WTC11 (cell line): Measurements from ENCODE around the gene CDCA7L. TPM values are rescaled to one million over a fixed set of nuclear protein-coding genes. Genes with fewer than 3 reads are reported as not detected.

Experiments used
- ATAC-seq: fragments of 200-7000 bp; cut with Tn5 transposase; 2 replicates; pipeline ENCODE4 v1.10.0; 2021; ENCODE audit warnings: mild to moderate bottlenecking, moderate library complexity
- CTCF ChIA-PET: fragments of 300-600 bp; sonication (Branson Sonifier 250); formaldehyde crosslinking; loops from one replicate; lab custom pipeline; 2021; ENCODE audit warnings: antibody characterized with exemption; lab: Charles Lee
- POLR2A ChIA-PET: fragments of 350-600 bp; sonication (Branson Sonifier 250); formaldehyde crosslinking; loops from one replicate; lab custom pipeline; 2021; ENCODE audit warnings: antibody characterized with exemption; lab: Charles Lee
- DNase-seq: peaks from one replicate; pipeline ENCODE4 v3.0.0; 2021; ENCODE audit warnings: low spot score
- H3K27ac Mint-ChIP-seq: 2 replicates; pipeline ENCODE4 v1.8.0; 2021; ENCODE audit warnings: mixed read lengths
- H3K27me3 Mint-ChIP-seq: 2 replicates; pipeline ENCODE4 v1.8.0; 2021; ENCODE audit warnings: low read depth, mild to moderate bottlenecking, moderate library complexity, mixed read lengths
- H3K36me3 Mint-ChIP-seq: 2 replicates; pipeline ENCODE4 v1.8.0; 2021; ENCODE audit warnings: mixed read lengths
- H3K4me1 Mint-ChIP-seq: 2 replicates; pipeline ENCODE4 v1.8.0; 2022; ENCODE audit warnings: mixed read lengths
- H3K4me3 Mint-ChIP-seq: 2 replicates; pipeline ENCODE4 v1.8.0; 2021; ENCODE audit warnings: mild to moderate bottlenecking, moderate library complexity, mixed read lengths
- H3K9me3 Mint-ChIP-seq: 2 replicates; pipeline ENCODE4 v1.8.0; 2021; ENCODE audit warnings: mixed read lengths
- ATF1 ChIP-seq: sonication (generic); formaldehyde crosslinking; IDR thresholded peaks from 2 replicates; pipeline ENCODE4 v1.8.1; 2023; ENCODE audit warnings: mild to moderate bottlenecking, moderate library complexity, missing genetic modification reagents
- ATF2 ChIP-seq: sonication (generic); formaldehyde crosslinking; IDR thresholded peaks from 2 replicates; pipeline ENCODE4 v1.8.1; 2022; ENCODE audit warnings: low read depth, missing genetic modification reagents, borderline replicate concordance
- CBFB ChIP-seq: sonication (generic); formaldehyde crosslinking; IDR thresholded peaks from 2 replicates; pipeline ENCODE4 v1.8.1; 2022; ENCODE audit warnings: mild to moderate bottlenecking, low read depth, missing genetic modification reagents
- CDX4 ChIP-seq: fragments of 250-450 bp; sonication (Bioruptor Pico); IDR thresholded peaks from 2 replicates; pipeline ENCODE4 v1.9.0; 2021; ENCODE audit warnings: moderate library complexity, mild to moderate bottlenecking, inconsistent platforms, borderline replicate concordance
- CTCF ChIP-seq: fragments of 200-600 bp; IDR thresholded peaks from 2 replicates; pipeline ENCODE4 v1.8.0; 2022; ENCODE audit warnings: antibody characterized with exemption
- E2F1 ChIP-seq: sonication (generic); formaldehyde crosslinking; IDR thresholded peaks from 2 replicates; pipeline ENCODE4 v1.8.0; 2022; ENCODE audit warnings: mild to moderate bottlenecking, missing genetic modification reagents
- E2F5 ChIP-seq: sonication (generic); formaldehyde crosslinking; IDR thresholded peaks from 2 replicates; pipeline ENCODE4 v1.8.1; 2022; ENCODE audit warnings: mild to moderate bottlenecking, moderate library complexity, missing genetic modification reagents
- EMX1 ChIP-seq: fragments of 250-450 bp; sonication (Bioruptor Pico); IDR thresholded peaks from 2 replicates; pipeline ENCODE4 v1.8.0; 2021; ENCODE audit warnings: mild to moderate bottlenecking
- FOXP4 ChIP-seq: sonication (generic); formaldehyde crosslinking; IDR thresholded peaks from 2 replicates; pipeline ENCODE4 v1.8.0; 2022; ENCODE audit warnings: mild to moderate bottlenecking, missing genetic modification reagents
- GABPB1 ChIP-seq: sonication (generic); formaldehyde crosslinking; IDR thresholded peaks from 2 replicates; pipeline ENCODE4 v1.8.1; 2023; ENCODE audit warnings: mild to moderate bottlenecking, missing genetic modification reagents
- GTF2I ChIP-seq: fragments of 250-450 bp; sonication (Bioruptor Pico); conservative IDR thresholded peaks from 2 replicates; pipeline ENCODE4 v1.4.0; 2021; ENCODE audit warnings: mild to moderate bottlenecking
- HMGXB4 ChIP-seq: sonication (generic); formaldehyde crosslinking; IDR thresholded peaks from 2 replicates; pipeline ENCODE4 v1.8.1; 2023; ENCODE audit warnings: mild to moderate bottlenecking, moderate library complexity, missing genetic modification reagents
- MYBL2 ChIP-seq: sonication (generic); formaldehyde crosslinking; IDR thresholded peaks from 2 replicates; pipeline ENCODE4 v1.8.1; 2023; ENCODE audit warnings: mild to moderate bottlenecking, moderate library complexity, missing genetic modification reagents
- NFATC4 ChIP-seq: fragments of 250-450 bp; sonication (Bioruptor Pico); IDR thresholded peaks from 2 replicates; pipeline ENCODE4 v1.9.0; 2021; ENCODE audit warnings: mild to moderate bottlenecking
- NR1H2 ChIP-seq: sonication (generic); formaldehyde crosslinking; IDR thresholded peaks from 2 replicates; pipeline ENCODE4 v1.9.0; 2021; ENCODE audit warnings: mild to moderate bottlenecking, moderate library complexity, missing genetic modification reagents
- OVOL2 ChIP-seq: fragments of 250-450 bp; sonication (Bioruptor Pico); IDR thresholded peaks from 2 replicates; pipeline ENCODE4 v1.9.0; 2021; ENCODE audit warnings: mild to moderate bottlenecking, borderline replicate concordance
- RORB ChIP-seq: fragments of 250-450 bp; sonication (Bioruptor Pico); IDR thresholded peaks from 2 replicates; pipeline ENCODE4 v1.9.0; 2021; ENCODE audit warnings: mild to moderate bottlenecking
- SMAD3 ChIP-seq: sonication (generic); formaldehyde crosslinking; IDR thresholded peaks from 2 replicates; pipeline ENCODE4 v1.8.0; 2022; ENCODE audit warnings: missing genetic modification reagents, mild to moderate bottlenecking, borderline replicate concordance
- SOX15 ChIP-seq: fragments of 250-450 bp; sonication (Bioruptor Pico); IDR thresholded peaks from 2 replicates; pipeline ENCODE4 v1.9.0; 2021; ENCODE audit warnings: mild to moderate bottlenecking
- TEAD4 ChIP-seq: sonication (generic); formaldehyde crosslinking; IDR thresholded peaks from 2 replicates; pipeline ENCODE4 v1.8.0; 2022; ENCODE audit warnings: mild to moderate bottlenecking, missing genetic modification reagents
- TP53 ChIP-seq: sonication (generic); formaldehyde crosslinking; IDR thresholded peaks from 2 replicates; pipeline ENCODE4 v1.8.1; 2023; ENCODE audit warnings: mild to moderate bottlenecking, missing genetic modification reagents
- ZBTB21 ChIP-seq: sonication (generic); formaldehyde crosslinking; IDR thresholded peaks from 2 replicates; pipeline ENCODE4 v1.8.1; 2023; ENCODE audit warnings: mild to moderate bottlenecking, missing genetic modification reagents, borderline replicate concordance
- ZNF121 ChIP-seq: sonication (generic); formaldehyde crosslinking; IDR thresholded peaks from 2 replicates; pipeline ENCODE4 v1.8.0; 2023; ENCODE audit warnings: missing genetic modification reagents
- ZNF219 ChIP-seq: sonication (generic); formaldehyde crosslinking; IDR thresholded peaks from 2 replicates; pipeline ENCODE4 v1.8.0; 2023; ENCODE audit warnings: missing genetic modification reagents, mild to moderate bottlenecking, borderline replicate concordance
- ZNF232 ChIP-seq: sonication (generic); formaldehyde crosslinking; IDR thresholded peaks from 2 replicates; pipeline ENCODE4 v1.8.0; 2022; ENCODE audit warnings: mild to moderate bottlenecking, missing genetic modification reagents
- ZNF263 ChIP-seq: sonication (generic); formaldehyde crosslinking; IDR thresholded peaks from 2 replicates; pipeline ENCODE4 v1.8.1; 2022; ENCODE audit warnings: low read depth, mild to moderate bottlenecking, moderate library complexity, missing genetic modification reagents
- ZNF396 ChIP-seq: fragments of 250-450 bp; sonication (Bioruptor Pico); IDR thresholded peaks from 2 replicates; pipeline ENCODE4 v1.8.0; 2021; ENCODE audit warnings: mild to moderate bottlenecking, moderate library complexity, borderline replicate concordance
- total RNA-seq: library from RNA; stranded (reverse); gene quantifications from 3 replicates; pipeline ENCODE4 v1.2.3, GENCODE V29; 2021

The CDCA7L gene
- total RNA-seq, 1 experiment from 2014 or later = 161 TPM

- no peaks in the 10 kb centered on the region for H3K27me3 Mint-ChIP-seq
- peaks cover 16% of the 10 kb centered on the region for H3K36me3 Mint-ChIP-seq
- no peak for ATAC-seq
- peak overlapping the region; percentile 92 for H3K27ac Mint-ChIP-seq
- CTCF ChIA-PET = interaction anchor here (3.2 kb wide), 1 partner anchor 14 kb away, joined by 10 read pairs; no protein-coding TSS in a partner anchor
- POLR2A ChIA-PET = interaction anchor here (0.6 kb wide), 1 partner anchor 230 kb away, joined by 3 read pairs; no protein-coding TSS in a partner anchor
- peak overlapping the region; percentile 20; the same call in 1 of the 2 replicates for H3K4me3 Mint-ChIP-seq
- DNase-seq = no peak
- H3K4me1 Mint-ChIP-seq = peaks cover 84% of the 10 kb centered on the region
- no peaks in the 10 kb centered on the region for H3K9me3 Mint-ChIP-seq
- TF ChIP-seq ATF2 (CRISPR knock-in tag) (no peak), OVOL2 (CRISPR knock-in tag) (no peak), TEAD4 (CRISPR knock-in tag) (no peak), TP53 (no peak), CBFB (CRISPR knock-in tag) (no peak), CTCF (no peak), ZBTB21 (CRISPR knock-in tag) (no peak), SOX15 (CRISPR knock-in tag) (no peak), E2F5 (CRISPR knock-in tag) (no peak), ATF1 (CRISPR knock-in tag) (no peak), ZNF219 (CRISPR knock-in tag) (no peak), E2F1 (CRISPR knock-in tag) (no peak), ZNF396 (CRISPR knock-in tag) (no peak), HMGXB4 (CRISPR knock-in tag) (no peak), GABPB1 (no peak), NFATC4 (CRISPR knock-in tag) (no peak), NR1H2 (no peak)
Measured at GRCh38 chr7:21868576-21868850, 77.2 kb downstream of the CDCA7L start.

- H3K27me3 Mint-ChIP-seq = no peaks in the 10 kb centered on the region
- no peak for TF ChIP-seq GTF2I (CRISPR knock-in tag)
- TF ChIP-seq FOXP4 (CRISPR knock-in tag) = no peak
- no peak for TF ChIP-seq TP53
- no peak for TF ChIP-seq ZNF263
- TF ChIP-seq ZBTB21 (CRISPR knock-in tag) = no peak
- no peak for TF ChIP-seq EMX1 (CRISPR knock-in tag)
- TF ChIP-seq ZNF232 = no peak
- no peak for TF ChIP-seq ZNF121
- TF ChIP-seq RORB (CRISPR knock-in tag) = no peak
- TF ChIP-seq CDX4 (CRISPR knock-in tag) = no peak
- no peak for TF ChIP-seq MYBL2 (CRISPR knock-in tag)
- no peak for TF ChIP-seq SMAD3
- TF ChIP-seq ZNF219 (CRISPR knock-in tag) = no peak
Measured at GRCh38 chr7:21867816-21868575, 77.7 kb downstream of the CDCA7L start.

More at GRCh38 chr7:21867816-21868575, 77.7 kb downstream of the CDCA7L start:
- Mint-ChIP-seq H3K4me3 (no peak overlapping the region; the same call in 1 of the 2 replicates), H3K9me3 (no peaks in the 10 kb centered on the region), H3K4me1 (peaks cover 79% of the 10 kb centered on the region), H3K36me3 (peaks cover 16% of the 10 kb centered on the region), H3K27ac (peak overlapping the region; percentile 92)
- ChIA-PET CTCF (interaction anchor here (0.6 to 3.2 kb wide), 2 partner anchors 15 to 77 kb away, joined by 3 to 10 read pairs; no protein-coding TSS in a partner anchor), POLR2A (interaction anchor here (0.6 kb wide), 2 partner anchors 11 to 229 kb away, joined by 3 to 4 read pairs; no protein-coding TSS in a partner anchor)
- ATAC-seq (peak; percentile 27), DNase-seq (no peak)
